Activated CD4-positive, CD25-positive, alpha-beta regulatory T cell (primary cell): Measurements from ENCODE around the gene DISP2.

ENCODE experiments used
- DNase-seq, 4 experiments: peaks; one replicate each; lab custom pipeline; 2025; lab: John Stamatoyannopoulos, UW

The DISP2 gene

GRCh38 chr15:40427188-40427587, 69.2 kb downstream of the DISP2 start:
- DNase-seq = no peak

GRCh38 chr15:40428185-40428584, 70.2 kb downstream of the DISP2 start:
- no peak for DNase-seq
